K562 (cell line): ENCODE measurements around the gene GDNF. TPM values are rescaled to one million over a fixed set of nuclear protein-coding genes. Genes with fewer than 3 reads are reported as not detected.

Source experiments
- ATAC-seq: fragments of 200-7000 bp; cut with Tn5 transposase; 3 replicates; pipeline ENCODE4 v1.9.1; 2020; ENCODE audit warnings: moderate library complexity
- BruUV-seq: library from RNA; stranded (reverse); fragments of 400-500 nt; replicated peaks from 2 replicates; lab custom pipeline; 2021; lab: Mats Ljungman, UMichigan
- CTCF ChIA-PET: fragments of 300-600 bp; formaldehyde crosslinking; extraction: SDS; loops from one replicate; lab custom pipeline; 2021; ENCODE audit warnings: low intra/inter-chr PET ratio; lab: Yijun Ruan, JAX
- POLR2A ChIA-PET: fragments of 300-600, 350-650 bp; sonication (Branson Sonifier 250); formaldehyde crosslinking; extraction: SDS; loops from one replicate; lab custom pipeline; 2021; ENCODE audit warnings: antibody characterized with exemption, inconsistent platforms; lab: Yijun Ruan, JAX
- DNase-seq, 4 experiments: peaks; one replicate each; pipeline versions ENCODE4 v3.0.0 to v3.0.0-alpha.2; 2011 to 2018; ENCODE audit warnings: low spot score in 3 of 4, mixed read lengths in 3 of 4; ENCODE audit errors: extremely low read depth in 1 of 4
- FAIRE-seq: peaks from 2 replicates; lab custom pipeline; 2011; peaks lifted over from hg19 to GRCh38; lab: Jason Lieb, UNC
- H2AFZ ChIP-seq: 2 replicates; pipeline ENCODE4 v1.6.0; 2011; ENCODE audit warnings: low read depth, low read length, control low read depth, inconsistent platforms
- H3K27ac ChIP-seq: fragments of 200-600 bp; 3 replicates; pipeline ENCODE4 v1.8.0; 2011; ENCODE audit warnings: low read depth, mild to moderate bottlenecking, control low read depth, inconsistent platforms, low read length, moderate library complexity, mixed read lengths; ENCODE audit errors: extremely low read depth
- H3K27me3 ChIP-seq, 2 experiments: fragments of 300-600 bp in 1 of 2; 2 replicates in 1 of 2; 3 replicates in 1 of 2; pipeline versions ENCODE4 v1.6.0 to v1.8.0; 2011; ENCODE audit warnings: inconsistent platforms in 2 of 2, low read length in 2 of 2, mild to moderate bottlenecking in 1 of 2, mixed read lengths in 1 of 2, moderate library complexity in 1 of 2; ENCODE audit not compliant: control insufficient read depth in 2 of 2, insufficient read depth in 2 of 2
- H3K36me3 ChIP-seq: fragments of 300-600 bp; 3 replicates; pipeline ENCODE4 v1.8.0; 2011; ENCODE audit warnings: mild to moderate bottlenecking, low read length, inconsistent platforms; ENCODE audit not compliant: control insufficient read depth, insufficient read depth
- H3K4me1 ChIP-seq, 2 experiments: fragments of 200-600 bp in 1 of 2; replicated peaks in 1 of 2; 2 replicates in 1 of 2; 3 replicates in 1 of 2; pipeline versions ENCODE4 v1.5.1 to v1.8.0; 2011; ENCODE audit warnings: inconsistent platforms in 2 of 2, low read length in 2 of 2, mild to moderate bottlenecking in 1 of 2, mixed read lengths in 1 of 2, moderate library complexity in 1 of 2; ENCODE audit not compliant: control insufficient read depth in 2 of 2, insufficient read depth in 2 of 2
- H3K4me2 ChIP-seq: 2 replicates; pipeline ENCODE4 v1.6.1; 2011; ENCODE audit warnings: low read length, control low read depth, inconsistent platforms, mixed read lengths; ENCODE audit not compliant: insufficient read depth
- H3K4me3 ChIP-seq: fragments of 200-600 bp; sonication (generic), shearing (Covaris generic); 2 replicates; pipeline ENCODE4 v1.5.1; 2016; ENCODE audit warnings: control low read depth, inconsistent platforms
- H3K79me2 ChIP-seq: fragments of 200-600 bp; 3 replicates; pipeline ENCODE4 v1.8.0; 2011; ENCODE audit warnings: low read length, inconsistent platforms; ENCODE audit not compliant: control insufficient read depth, insufficient read depth
- H3K9ac ChIP-seq, 2 experiments: 2 replicates each; pipeline versions ENCODE4 v1.6.0 to v1.6.1; 2011; ENCODE audit warnings: low read depth in 2 of 2, low read length in 2 of 2, control low read depth in 1 of 2, inconsistent platforms in 1 of 2, mild to moderate bottlenecking in 1 of 2, mixed read lengths in 1 of 2; ENCODE audit not compliant: insufficient read depth in 1 of 2
- H3K9me1 ChIP-seq: one replicate; pipeline ENCODE4 v1.6.0; 2011; ENCODE audit warnings: inconsistent platforms, mild to moderate bottlenecking, low read length, moderate library complexity; ENCODE audit not compliant: control insufficient read depth, insufficient read depth
- H3K9me3 ChIP-seq: replicated peaks from 2 replicates; pipeline ENCODE4 v1.5.1; 2011; ENCODE audit warnings: low read depth, low read length, inconsistent platforms; ENCODE audit not compliant: control insufficient read depth, insufficient read depth
- H4K20me1 ChIP-seq: replicated peaks from 2 replicates; pipeline ENCODE4 v1.6.1; 2011; ENCODE audit warnings: low read length, inconsistent platforms, mixed read lengths; ENCODE audit not compliant: control insufficient read depth, insufficient read depth
- ARID3A ChIP-seq: IDR thresholded peaks from 2 replicates; pipeline ENCODE4 v1.6.1; 2012; ENCODE audit warnings: low read depth, low read length, improper control_type of control experiment, borderline replicate concordance
- CC2D1A ChIP-seq: fragments of 450-650 bp; IDR thresholded peaks from 2 replicates; pipeline ENCODE4 v1.6.1; 2017; ENCODE audit warnings: mild to moderate bottlenecking
- NRF1 ChIP-seq, 2 experiments: fragments of 450-650 bp; IDR thresholded peaks in 1 of 2; conservative IDR thresholded peaks in 1 of 2; 2 replicates each; pipeline ENCODE4 v1.6.1; 2014; ENCODE audit warnings: mild to moderate bottlenecking in 2 of 2
- PRDM10 ChIP-seq: fragments of 450-650 bp; IDR thresholded peaks from 2 replicates; pipeline ENCODE4 v1.6.1; 2018; ENCODE audit not compliant: partially characterized antibody
- SAFB ChIP-seq: fragments of 200-400 bp; formaldehyde crosslinking; IDR thresholded peaks from 2 replicates; pipeline ENCODE4 v1.6.1; 2017; ENCODE audit warnings: low read depth, low read length, borderline replicate concordance
- SMARCB1 ChIP-seq: IDR thresholded peaks from 2 replicates; pipeline ENCODE4 v1.6.1; 2011; ENCODE audit warnings: improper control_type of control experiment, low read depth; ENCODE audit not compliant: insufficient read length
- TAF1 ChIP-seq: IDR thresholded peaks from 2 replicates; pipeline ENCODE4 v1.6.1; 2011; ENCODE audit warnings: mild to moderate bottlenecking, low read length, moderate library complexity; ENCODE audit not compliant: insufficient read depth, control insufficient read depth, severe bottlenecking; ENCODE audit errors: extremely low read depth
- ZNF324 ChIP-seq: fragments of 250-450 bp; sonication (Bioruptor Pico); IDR thresholded peaks from 2 replicates; pipeline ENCODE4 v1.4.0; 2020; ENCODE audit warnings: mild to moderate bottlenecking
- ZNF77 ChIP-seq: fragments of 250-450 bp; sonication (Bioruptor Pico); IDR thresholded peaks from 2 replicates; pipeline ENCODE4 v1.5.0; 2020
- ZNF778 ChIP-seq: fragments of 450-650 bp; formaldehyde crosslinking; IDR thresholded peaks from 2 replicates; pipeline ENCODE4 v1.4.0; 2020; ENCODE audit warnings: mild to moderate bottlenecking, moderate library complexity
- WGBS: fragments of 100-300 bp; shearing (Covaris generic); methylation state at CpG from one replicate; pipeline ENCODE4 v1.1.6; 2016; ENCODE audit warnings: low coverage, mixed read lengths; ENCODE audit not compliant: insufficient coverage; ENCODE audit errors: missing lambda C conversion rate; 5-methylcytosine and 5-hydroxymethylcytosine counted together
- in situ Hi-C: fragments of 300-500 bp; cut with MboI; formaldehyde crosslinking; loops from 4 replicates; pipeline ENCODE4 v1.15.0; 2018; ENCODE audit warnings: inconsistent platforms, mixed read lengths
- intact Hi-C: fragments of 100-400 bp; cut with micrococcal nuclease; formaldehyde crosslinking; loops from 2 replicates; pipeline ENCODE4 v1.14.2; 2022
- polyA plus RNA-seq, 8 experiments: library from polyadenylated mRNA; depleted of rRNA in 4 of 8; stranded (reverse) in 5 of 8; unstranded in 3 of 8; fragments of >200 nt; fragmentation: Nextera tagmentation in 2 of 8; fragmentation: Illumina TruSeq in 1 of 8; extraction: Ambion mirVana in 2 of 8; extraction: Trizol in 1 of 8; gene quantifications; 2 replicates each; pipeline versions ENCODE4 v1.2.1 to v1.2.3, GENCODE V29; 2011 to 2014; ENCODE audit warnings: inconsistent platforms in 1 of 8, missing spikeins in 1 of 8
- total RNA-seq, 7 experiments: library from RNA; depleted of rRNA in 6 of 7; stranded (reverse); fragments of >200 nt in 6 of 7; fragmentation: Illumina TruSeq in 2 of 7; extraction: Trizol in 2 of 7; gene quantifications; 2 replicates each; pipeline versions ENCODE4 v1.2.1 to v1.2.3, GENCODE V29; 2011 to 2021; ENCODE audit warnings: low replicate concordance in 1 of 7
- TF ChIP-seq, protein P1 (sequence below): fragments of 250-450 bp; sonication (Bioruptor Pico); IDR thresholded peaks from 2 replicates; pipeline ENCODE4 v1.6.1; 2021; ENCODE audit warnings: mild to moderate bottlenecking
- TF ChIP-seq, protein P2 (sequence below): fragments of 450-650 bp; formaldehyde crosslinking; IDR thresholded peaks from 2 replicates; pipeline ENCODE4 v1.4.0; 2020; ENCODE audit warnings: mild to moderate bottlenecking

GDNF gene
- total and polyA plus RNA-seq, 9 of the 15 experiments (the other 6 are each of a cell fraction or from before 2014, with no cell fraction given) = not detected

- Histone ChIP-seq H4K20me1 (no peaks in the 10 kb centered on the region), H3K27ac (no peak overlapping the region), H3K9ac (no peak overlapping the region), H3K4me1 (peaks cover 0 to 2% of the 10 kb centered on the region in 2 experiments; a peak in 1 of 5 replicates), H3K9me1 (no peaks in the 10 kb centered on the region), H3K9me3 (no peaks in the 10 kb centered on the region), H3K4me2 (no peak overlapping the region), H3K36me3 (no peaks in the 10 kb centered on the region), H3K4me3 (no peak overlapping the region), H2AFZ (no peak overlapping the region), H3K79me2 (no peaks in the 10 kb centered on the region), H3K27me3 (peaks cover 59 to 67% of the 10 kb centered on the region in 2 experiments)
- POLR2A ChIA-PET = interaction anchor here (0.8 kb wide), 1 partner anchor 28 kb away, joined by 3 read pairs; no protein-coding TSS in a partner anchor
- ATAC-seq = no peak
- FAIRE-seq = no peak
- intact Hi-C loops (no loop called here), in situ Hi-C loops (no loop called here)
- CTCF ChIA-PET = no interaction called here
- BruUV-seq = no TSS peak
- no peak for DNase-seq
- TF ChIP-seq PRDM10 (no peak), SMARCB1 (no peak), SAFB (no peak), ZNF324 (CRISPR knock-in tag) (no peak), CC2D1A (no peak), ARID3A (no peak), NRF1 (conservative IDR thresholded peaks at IDR 0.05 in 1 of 2, IDR thresholded peaks at IDR 0.05 in 1 of 2) (no peak), TAF1 (no peak), ZNF778 (no peak), ZNF77 (CRISPR knock-in tag) (no peak)
- TF ChIP-seq, protein P1, sequence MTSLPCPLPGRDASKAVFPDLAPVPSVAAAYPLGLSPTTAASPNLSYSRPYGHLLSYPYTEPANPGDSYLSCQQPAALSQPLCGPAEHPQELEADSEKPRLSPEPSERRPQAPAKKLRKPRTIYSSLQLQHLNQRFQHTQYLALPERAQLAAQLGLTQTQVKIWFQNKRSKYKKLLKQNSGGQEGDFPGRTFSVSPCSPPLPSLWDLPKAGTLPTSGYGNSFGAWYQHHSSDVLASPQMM (CRISPR knock-in tag) = no peak
- TF ChIP-seq, protein P2, sequence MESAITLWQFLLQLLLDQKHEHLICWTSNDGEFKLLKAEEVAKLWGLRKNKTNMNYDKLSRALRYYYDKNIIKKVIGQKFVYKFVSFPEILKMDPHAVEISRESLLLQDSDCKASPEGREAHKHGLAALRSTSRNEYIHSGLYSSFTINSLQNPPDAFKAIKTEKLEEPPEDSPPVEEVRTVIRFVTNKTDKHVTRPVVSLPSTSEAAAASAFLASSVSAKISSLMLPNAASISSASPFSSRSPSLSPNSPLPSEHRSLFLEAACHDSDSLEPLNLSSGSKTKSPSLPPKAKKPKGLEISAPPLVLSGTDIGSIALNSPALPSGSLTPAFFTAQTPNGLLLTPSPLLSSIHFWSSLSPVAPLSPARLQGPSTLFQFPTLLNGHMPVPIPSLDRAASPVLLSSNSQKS (CRISPR knock-in tag) = no peak
- under 1% methylated on average over 14 of the region's 14 CpGs for WGBS
Measured at GRCh38 chr5:37810311-37810710, 29.5 kb downstream of the GDNF start.
